ENCODE measurements around the gene CNOT2.

- TF ChIP-seq CTCF (IDR thresholded peaks at IDR 0.05) (no peak), POLR2A (IDR thresholded peaks at IDR 0.05) (no peak)
Measured at GRCh38 chr12:70389678-70390077, 146.4 kb downstream of the CNOT2 start.

All from Peyer's patch (tissue), 4 donors.